DLD1 (cell line): Measurements from ENCODE around the gene NTRK2.

Source experiments
- in situ Hi-C: cut with HindIII; loops from 2 replicates; pipeline ENCODE4 v1.10.0; 2017; ENCODE audit warnings: low sequenced_read_pairs

Gene NTRK2

GRCh38 chr9:84843175-84843824, 173.8 kb downstream of the NTRK2 start:
- in situ Hi-C loops, result no loop called here

GRCh38 chr9:84845956-84846900, 176.7 kb downstream of the NTRK2 start:
- in situ Hi-C loops, result no loop called here

GRCh38 chr9:84846906-84847305, 177.4 kb downstream of the NTRK2 start:
- in situ Hi-C loops, result no loop called here

GRCh38 chr9:84849049-84849448, 179.5 kb downstream of the NTRK2 start:
- in situ Hi-C loops, result no loop called here

- in situ Hi-C loops, result no loop called here
These were observed 181.4 kb downstream of the NTRK2 start for GRCh38 chr9:84850830-84851392.

- in situ Hi-C loops, result no loop called here
These were observed 182.5 kb downstream of the NTRK2 start for GRCh38 chr9:84851935-84852585.

GRCh38 chr9:84852617-84853301, 183.2 kb downstream of the NTRK2 start:
- in situ Hi-C loops, result no loop called here

GRCh38 chr9:84856181-84856632, 186.7 kb downstream of the NTRK2 start:
- in situ Hi-C loops, result no loop called here

- in situ Hi-C loops, result no loop called here
These were observed 187.7 kb downstream of the NTRK2 start for GRCh38 chr9:84857211-84857610.

- in situ Hi-C loops, result no loop called here
These were observed 188.8 kb downstream of the NTRK2 start for GRCh38 chr9:84858364-84858763.

- in situ Hi-C loops, result no loop called here
These were observed 191.0 kb downstream of the NTRK2 start for GRCh38 chr9:84860249-84861115.

- in situ Hi-C loops, result no loop called here
These were observed 191.9 kb downstream of the NTRK2 start for GRCh38 chr9:84861455-84861854.

GRCh38 chr9:84862308-84862707, 192.8 kb downstream of the NTRK2 start:
- in situ Hi-C loops, result no loop called here

- in situ Hi-C loops, result no loop called here
These were observed 193.3 kb downstream of the NTRK2 start for GRCh38 chr9:84862810-84863287.

GRCh38 chr9:84863372-84863771, 193.8 kb downstream of the NTRK2 start:
- in situ Hi-C loops, result no loop called here

- in situ Hi-C loops, result no loop called here
These were observed 197.1 kb downstream of the NTRK2 start for GRCh38 chr9:84866396-84867175.

GRCh38 chr9:84867186-84867585, 197.7 kb downstream of the NTRK2 start:
- in situ Hi-C loops, result no loop called here

- in situ Hi-C loops, result no loop called here
These were observed 199.6 kb downstream of the NTRK2 start for GRCh38 chr9:84869091-84869490.

- in situ Hi-C loops, result no loop called here
These were observed 202.5 kb downstream of the NTRK2 start for GRCh38 chr9:84871983-84872382.
